Glomerular visceral epithelial cell (primary cell): ENCODE results near the gene GPATCH4.
A peak's percentile ranks its signal among the peaks of the same experiment; 100 is the strongest.
"Not testable (repeated sequence)": the region's sequence is repeated elsewhere in the genome, so short reads cannot be mapped to it uniquely, and the experiment has no call there.

Experiments
- DNase-seq: peaks from one replicate; pipeline ENCODE4 v3.0.0-alpha.2; 2016; ENCODE audit errors: extremely low spot score

Gene GPATCH4

GRCh38 chr1:156577550-156577949, 23.7 kb downstream of the GPATCH4 start:
- DNase-seq, result no peak

GRCh38 chr1:156574039-156574633, 27.1 kb downstream of the GPATCH4 start:
- no peak for DNase-seq

- DNase-seq, result no peak
Observed at GRCh38 chr1:156572663-156573018, 28.6 kb downstream of the GPATCH4 start.

GRCh38 chr1:156571919-156572662, 29.2 kb downstream of the GPATCH4 start, which contains the start of gene IQGAP3:
IQGAP3 (minus strand) TSS chr1:156572565; CDS start chr1:156572529, 36 bp downstream.
- DNase-seq, result peak; percentile 87

GRCh38 chr1:156571261-156571852, 29.9 kb downstream of the GPATCH4 start:
- DNase-seq, result peak; percentile 85

GRCh38 chr1:156566436-156566835, 34.8 kb downstream of the GPATCH4 start:
- DNase-seq, result no peak

- no peak for DNase-seq
Observed at GRCh38 chr1:156565519-156565918, 35.8 kb downstream of the GPATCH4 start.

GRCh38 chr1:156560585-156561163, 40.6 kb downstream of the GPATCH4 start:
- no peak for DNase-seq

GRCh38 chr1:156559797-156560385, 41.4 kb downstream of the GPATCH4 start:
- no peak for DNase-seq

- DNase-seq, result no peak
Observed at GRCh38 chr1:156559086-156559796, 42.0 kb downstream of the GPATCH4 start.

GRCh38 chr1:156556354-156556753, 44.9 kb downstream of the GPATCH4 start:
- no peak for DNase-seq

GRCh38 chr1:156555715-156556114, 45.6 kb downstream of the GPATCH4 start:
- no peak for DNase-seq

- DNase-seq, result no peak
Observed at GRCh38 chr1:156554971-156555370, 46.3 kb downstream of the GPATCH4 start.

GRCh38 chr1:156553860-156554485, 47.3 kb downstream of the GPATCH4 start:
- no peak for DNase-seq

GRCh38 chr1:156552937-156553336, 48.3 kb downstream of the GPATCH4 start:
- not testable (repeated sequence) for DNase-seq

- no peak for DNase-seq
Observed at GRCh38 chr1:156552518-156552917, 48.8 kb downstream of the GPATCH4 start.

GRCh38 chr1:156551869-156552268, 49.4 kb downstream of the GPATCH4 start:
- DNase-seq, result peak; percentile 61

GRCh38 chr1:156551066-156551643, 50.1 kb downstream of the GPATCH4 start:
- DNase-seq, result no peak

GRCh38 chr1:156550346-156550745, 50.9 kb downstream of the GPATCH4 start:
- DNase-seq, result no peak

- no peak for DNase-seq
Observed at GRCh38 chr1:156549831-156550230, 51.4 kb downstream of the GPATCH4 start.

GRCh38 chr1:156549390-156549789, 51.9 kb downstream of the GPATCH4 start:
- DNase-seq, result no peak
